ENCODE data around the gene NFAM1. TPM values are rescaled to one million over a fixed set of nuclear protein-coding genes. Genes with fewer than 3 reads are reported as not detected.

NFAM1 gene
- total RNA-seq, 1 donor = under 0.01 TPM

DNA sequence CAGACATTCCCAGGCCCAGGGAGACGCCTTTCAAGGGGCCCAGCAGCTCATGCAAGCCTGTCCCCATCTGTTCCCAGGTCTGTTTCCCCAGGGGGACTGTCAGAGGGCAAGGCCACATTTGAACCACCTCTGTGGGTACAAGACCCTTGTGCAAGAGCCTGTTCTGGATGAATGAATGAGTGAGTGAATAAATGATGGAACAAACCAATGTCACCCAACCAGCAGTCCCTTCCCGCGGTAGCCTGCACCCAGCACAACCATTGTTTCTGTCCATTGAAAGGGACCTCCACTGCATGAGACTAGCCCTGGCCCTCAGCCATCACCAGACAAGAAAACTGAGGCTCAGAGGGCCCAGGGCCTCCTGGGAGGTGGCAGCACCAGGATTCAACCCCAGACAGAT lies 92.1 kb downstream of the NFAM1 start:
- no peak overlapping the region for H3K27ac ChIP-seq (ENCODE audit: low read depth, low read length)
- no peak overlapping the region for H3K4me3 ChIP-seq (ENCODE audit: insufficient read depth, low read length)
- H3K9me3 ChIP-seq (ENCODE audit: low read depth, low read length) = no peaks in the 10 kb centered on the region
- no peak overlapping the region for H2AFZ ChIP-seq (ENCODE audit: low read length)
- H3K36me3 ChIP-seq (ENCODE audit: insufficient read depth, low read length) = no peaks in the 10 kb centered on the region
- H3K27me3 ChIP-seq (ENCODE audit: insufficient read depth, low read length) = peaks cover 2% of the 10 kb centered on the region
- H3K4me1 ChIP-seq (ENCODE audit: insufficient read depth, low read length) = no peaks in the 10 kb centered on the region
- DNase-seq (ENCODE audit: insufficient read length, low spot score, missing footprints) = no peak
- TF ChIP-seq, protein P1, sequence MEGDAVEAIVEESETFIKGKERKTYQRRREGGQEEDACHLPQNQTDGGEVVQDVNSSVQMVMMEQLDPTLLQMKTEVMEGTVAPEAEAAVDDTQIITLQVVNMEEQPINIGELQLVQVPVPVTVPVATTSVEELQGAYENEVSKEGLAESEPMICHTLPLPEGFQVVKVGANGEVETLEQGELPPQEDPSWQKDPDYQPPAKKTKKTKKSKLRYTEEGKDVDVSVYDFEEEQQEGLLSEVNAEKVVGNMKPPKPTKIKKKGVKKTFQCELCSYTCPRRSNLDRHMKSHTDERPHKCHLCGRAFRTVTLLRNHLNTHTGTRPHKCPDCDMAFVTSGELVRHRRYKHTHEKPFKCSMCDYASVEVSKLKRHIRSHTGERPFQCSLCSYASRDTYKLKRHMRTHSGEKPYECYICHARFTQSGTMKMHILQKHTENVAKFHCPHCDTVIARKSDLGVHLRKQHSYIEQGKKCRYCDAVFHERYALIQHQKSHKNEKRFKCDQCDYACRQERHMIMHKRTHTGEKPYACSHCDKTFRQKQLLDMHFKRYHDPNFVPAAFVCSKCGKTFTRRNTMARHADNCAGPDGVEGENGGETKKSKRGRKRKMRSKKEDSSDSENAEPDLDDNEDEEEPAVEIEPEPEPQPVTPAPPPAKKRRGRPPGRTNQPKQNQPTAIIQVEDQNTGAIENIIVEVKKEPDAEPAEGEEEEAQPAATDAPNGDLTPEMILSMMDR (IDR thresholded peaks at IDR 0.05; ENCODE audit: extremely low read depth, low read depth, low read length) = no peak
- no peak overlapping the region for H3K4me2 ChIP-seq (ENCODE audit: insufficient read depth, low read length)
- H3K79me2 ChIP-seq (ENCODE audit: insufficient read depth, low read length) = no peaks in the 10 kb centered on the region
- no peaks in the 10 kb centered on the region for H4K20me1 ChIP-seq (ENCODE audit: insufficient read depth, low read length)

DNA sequence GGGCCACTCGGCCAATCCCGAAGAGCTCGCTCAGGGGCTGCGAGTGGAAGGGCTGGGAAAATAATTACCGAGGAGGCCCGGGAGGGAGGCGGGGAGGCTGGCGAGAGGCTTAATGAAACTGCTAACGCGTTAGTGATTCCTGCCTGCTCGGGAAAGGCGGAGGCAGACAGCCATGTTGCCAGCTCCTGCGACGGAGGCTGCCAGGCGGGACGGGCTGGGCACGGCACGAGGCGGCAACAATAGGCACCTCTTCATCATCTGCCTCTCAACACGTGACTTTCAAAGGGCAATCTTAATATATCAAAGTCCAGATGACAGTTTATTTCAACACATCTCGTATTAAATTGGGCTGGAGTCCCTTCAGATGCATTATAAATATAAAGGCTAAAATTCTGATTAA lies 93.7 kb downstream of the NFAM1 start:
- Histone ChIP-seq H3K27me3 (ENCODE audit: insufficient read depth, low read length) (peaks cover 2% of the 10 kb centered on the region), H3K4me1 (ENCODE audit: insufficient read depth, low read length) (no peaks in the 10 kb centered on the region), H3K4me2 (ENCODE audit: insufficient read depth, low read length) (no peak overlapping the region), H3K79me2 (ENCODE audit: insufficient read depth, low read length) (no peaks in the 10 kb centered on the region), H3K27ac (ENCODE audit: low read depth, low read length) (no peak overlapping the region), H3K9me3 (ENCODE audit: low read depth, low read length) (no peaks in the 10 kb centered on the region), H4K20me1 (ENCODE audit: insufficient read depth, low read length) (no peaks in the 10 kb centered on the region), H3K4me3 (ENCODE audit: insufficient read depth, low read length) (no peak overlapping the region), H2AFZ (ENCODE audit: low read length) (no peak overlapping the region), H3K36me3 (ENCODE audit: insufficient read depth, low read length) (no peaks in the 10 kb centered on the region)
- TF ChIP-seq, protein P1 (IDR thresholded peaks at IDR 0.05; ENCODE audit: extremely low read depth, low read depth, low read length) = no peak
- DNase-seq (ENCODE audit: insufficient read length, low spot score, missing footprints) = no peak

DNA sequence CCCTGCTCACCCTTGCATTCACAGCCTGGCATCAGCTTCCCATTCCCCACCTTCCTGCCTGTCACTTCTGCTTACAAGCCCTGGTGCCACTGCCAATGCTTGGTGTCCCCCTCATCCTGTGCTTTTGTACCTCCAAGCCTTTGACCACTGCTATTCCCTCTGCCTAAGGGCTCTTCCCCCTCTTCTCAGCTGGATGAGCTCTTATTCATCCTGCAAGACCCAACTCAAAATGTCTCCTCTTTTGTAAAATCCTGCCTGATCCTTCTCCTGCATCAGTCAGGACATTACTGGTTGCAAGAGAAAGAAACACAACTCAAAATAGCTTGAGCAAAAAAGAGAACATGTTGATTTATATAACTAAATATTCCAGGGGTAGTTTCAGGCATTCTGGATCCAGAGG lies 94.8 kb downstream of the NFAM1 start:
- Histone ChIP-seq H3K4me3 (ENCODE audit: insufficient read depth, low read length) (no peak overlapping the region), H3K4me1 (ENCODE audit: insufficient read depth, low read length) (no peaks in the 10 kb centered on the region), H2AFZ (ENCODE audit: low read length) (no peak overlapping the region), H3K27me3 (ENCODE audit: insufficient read depth, low read length) (peaks cover 2% of the 10 kb centered on the region), H3K79me2 (ENCODE audit: insufficient read depth, low read length) (no peaks in the 10 kb centered on the region), H3K9me3 (ENCODE audit: low read depth, low read length) (no peaks in the 10 kb centered on the region), H3K27ac (ENCODE audit: low read depth, low read length) (no peak overlapping the region), H4K20me1 (ENCODE audit: insufficient read depth, low read length) (no peaks in the 10 kb centered on the region), H3K36me3 (ENCODE audit: insufficient read depth, low read length) (no peaks in the 10 kb centered on the region), H3K4me2 (ENCODE audit: insufficient read depth, low read length) (no peak overlapping the region)
- TF ChIP-seq, protein P1 (IDR thresholded peaks at IDR 0.05; ENCODE audit: extremely low read depth, low read depth, low read length) = no peak
- DNase-seq (ENCODE audit: insufficient read length, low spot score, missing footprints) = no peak

DNA sequence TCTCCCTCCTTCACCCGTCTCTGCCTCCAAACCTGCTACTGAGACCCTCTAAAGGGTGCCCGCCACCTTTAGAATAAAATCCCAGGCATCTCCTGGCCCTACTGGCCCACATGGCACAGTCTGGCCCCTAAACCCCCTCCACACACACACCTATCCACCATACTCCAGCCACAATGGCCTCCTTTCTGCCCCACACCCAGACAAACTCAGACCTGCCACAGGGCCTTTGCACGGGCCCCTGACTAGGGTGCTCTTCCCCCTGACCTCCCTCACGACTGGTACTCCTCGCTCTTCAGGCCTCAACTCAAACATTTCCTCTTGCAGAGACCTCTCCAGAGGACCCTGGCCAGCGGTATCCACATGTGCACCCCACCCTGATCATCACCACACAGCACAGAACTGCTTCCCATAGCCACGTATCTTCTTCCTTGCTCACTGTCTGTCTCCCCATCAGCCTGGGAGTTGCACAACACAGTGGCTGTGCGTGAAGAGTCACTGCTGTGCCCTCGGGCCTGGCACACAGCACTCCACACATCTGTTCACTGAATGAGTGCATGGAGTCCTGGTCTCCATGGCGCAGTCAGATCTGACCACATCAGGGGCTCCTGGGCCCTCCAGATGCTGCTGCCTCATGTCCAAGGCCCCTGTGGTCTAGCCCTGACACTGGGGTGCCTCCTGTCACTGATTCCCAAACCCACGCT lies 95.5 kb downstream of the NFAM1 start:
- Histone ChIP-seq H2AFZ (ENCODE audit: low read length) (no peak overlapping the region), H3K79me2 (ENCODE audit: insufficient read depth, low read length) (no peaks in the 10 kb centered on the region), H3K27me3 (ENCODE audit: insufficient read depth, low read length) (peaks cover 2% of the 10 kb centered on the region), H3K36me3 (ENCODE audit: insufficient read depth, low read length) (no peaks in the 10 kb centered on the region), H3K4me3 (ENCODE audit: insufficient read depth, low read length) (no peak overlapping the region), H3K4me1 (ENCODE audit: insufficient read depth, low read length) (no peaks in the 10 kb centered on the region), H3K9me3 (ENCODE audit: low read depth, low read length) (no peaks in the 10 kb centered on the region), H3K27ac (ENCODE audit: low read depth, low read length) (no peak overlapping the region), H4K20me1 (ENCODE audit: insufficient read depth, low read length) (no peaks in the 10 kb centered on the region), H3K4me2 (ENCODE audit: insufficient read depth, low read length) (no peak overlapping the region)
- no peak for DNase-seq (ENCODE audit: insufficient read length, low spot score, missing footprints)
- TF ChIP-seq, protein P1 (IDR thresholded peaks at IDR 0.05; ENCODE audit: extremely low read depth, low read depth, low read length) = no peak
